HG02852 (cell line): Measurements from ENCODE around the gene LCAT.

Source experiments
- ATAC-seq: cut with Tn5 transposase; IDR thresholded peaks from one replicate; pipeline ENCODE4 v1.9.1; 2021; ENCODE audit warnings: mild to moderate bottlenecking, moderate library complexity; ENCODE audit not compliant: unreplicated experiment

The LCAT gene

DNA sequence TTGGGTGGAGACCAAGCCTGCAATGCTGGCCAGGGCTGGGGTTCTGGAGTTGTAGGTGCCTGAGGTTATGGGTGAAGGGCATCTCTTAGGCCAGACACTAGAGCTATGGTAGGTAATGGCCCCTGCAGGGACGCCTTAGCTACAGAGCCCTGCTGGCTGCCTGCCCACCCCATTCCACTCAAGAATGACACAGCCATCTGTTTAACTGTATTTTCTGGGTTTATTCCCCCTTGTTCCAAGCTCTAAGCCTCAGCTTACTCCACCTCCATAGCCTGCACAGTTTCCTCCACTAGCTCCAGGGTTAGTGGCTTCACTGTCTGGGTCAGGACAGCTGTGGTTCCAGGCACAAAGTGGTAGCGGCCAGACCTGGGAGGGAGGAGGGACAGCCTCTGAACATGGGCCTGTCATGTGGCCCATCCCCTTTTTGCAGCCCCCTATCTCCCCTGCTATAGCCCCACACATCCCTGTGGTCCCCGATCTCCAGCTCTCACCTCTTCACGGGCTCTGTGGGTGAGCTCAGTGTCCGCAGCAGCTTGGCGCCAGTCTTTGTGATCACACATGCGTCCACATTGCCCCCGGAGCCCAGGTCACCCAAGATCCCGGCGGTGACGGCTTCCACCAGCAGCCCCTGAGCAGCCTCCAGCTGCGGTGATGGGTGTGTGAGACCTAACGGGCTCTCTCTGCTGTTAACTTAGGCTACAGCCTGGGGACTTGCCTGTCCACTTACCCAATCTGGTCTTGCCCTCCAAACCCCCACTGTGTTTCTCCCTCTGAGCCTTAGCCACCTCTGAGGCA, 9.4 kb downstream of the LCAT start:
- no peak for ATAC-seq

DNA sequence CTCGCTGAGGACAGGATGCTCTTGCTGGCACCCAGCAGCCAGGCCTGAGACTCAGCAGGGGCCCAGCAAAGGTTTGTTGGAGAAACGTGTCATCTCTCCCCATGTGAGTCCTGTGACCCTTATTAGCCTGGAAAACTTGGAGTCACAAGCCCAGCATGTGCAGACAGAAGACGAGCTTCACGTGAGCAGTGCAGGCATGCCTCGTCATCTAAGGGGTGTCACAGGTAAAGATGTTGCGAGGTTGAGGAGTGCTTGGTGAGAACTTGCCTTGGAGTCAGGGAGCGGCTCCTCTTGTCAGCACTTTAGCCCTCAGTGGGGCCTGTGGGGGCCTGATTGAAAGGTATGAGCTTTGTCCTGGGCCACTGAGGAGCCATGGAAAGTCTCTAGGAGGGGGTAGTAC, 10.1 kb downstream of the LCAT start:
- ATAC-seq: no peak

DNA sequence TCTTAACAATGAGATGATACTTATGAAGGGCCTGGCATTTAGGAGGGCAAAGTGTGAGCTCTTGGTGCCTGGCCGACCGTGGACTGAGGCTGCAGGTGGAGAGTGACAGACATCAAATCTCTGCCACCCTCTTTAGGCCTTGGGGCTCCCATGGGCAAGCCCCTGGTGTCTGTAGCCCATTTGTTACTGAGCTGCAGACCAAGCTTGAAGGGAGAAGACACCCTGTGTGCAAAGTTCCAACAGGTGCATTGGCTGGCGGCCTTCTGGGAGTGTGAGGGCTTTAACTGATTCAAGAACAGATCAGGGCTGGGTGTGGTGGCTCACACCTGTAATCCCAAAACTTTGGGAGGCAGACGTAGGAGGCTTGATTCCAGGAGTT, 11.5 kb downstream of the LCAT start:
- ATAC-seq: no peak

- ATAC-seq: no peak
These were observed 12.0 kb downstream of the LCAT start, which contains the start of gene CTRL for GRCh38 chr16:67931712-67932461. Gene CTRL, minus strand, starts transcription at chr16:67931862. Its CDS starts 10 bp downstream, at chr16:67931852.

GRCh38 chr16:67930678-67931211, 13.2 kb downstream of the LCAT start:
- no peak for ATAC-seq

DNA sequence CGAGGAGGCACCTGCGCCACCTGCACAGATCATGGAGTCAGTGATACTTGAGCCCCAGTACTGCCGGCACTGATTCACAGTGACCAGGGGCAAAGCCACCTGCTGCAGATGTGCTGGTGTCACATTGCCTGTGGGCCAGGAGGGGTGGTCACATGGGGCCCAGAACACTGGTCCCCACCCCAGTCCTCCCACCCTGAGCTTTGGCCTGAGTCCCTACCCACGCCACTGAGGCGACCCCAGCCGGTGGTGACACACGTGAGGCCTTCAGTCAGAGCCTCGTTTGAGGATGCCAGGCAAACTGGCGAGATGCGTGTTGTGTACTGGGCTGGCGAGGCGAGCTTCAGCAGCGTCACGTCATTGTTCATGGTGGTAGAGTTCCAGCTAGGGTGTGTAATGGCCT, 13.7 kb downstream of the LCAT start:
- no peak for ATAC-seq

DNA sequence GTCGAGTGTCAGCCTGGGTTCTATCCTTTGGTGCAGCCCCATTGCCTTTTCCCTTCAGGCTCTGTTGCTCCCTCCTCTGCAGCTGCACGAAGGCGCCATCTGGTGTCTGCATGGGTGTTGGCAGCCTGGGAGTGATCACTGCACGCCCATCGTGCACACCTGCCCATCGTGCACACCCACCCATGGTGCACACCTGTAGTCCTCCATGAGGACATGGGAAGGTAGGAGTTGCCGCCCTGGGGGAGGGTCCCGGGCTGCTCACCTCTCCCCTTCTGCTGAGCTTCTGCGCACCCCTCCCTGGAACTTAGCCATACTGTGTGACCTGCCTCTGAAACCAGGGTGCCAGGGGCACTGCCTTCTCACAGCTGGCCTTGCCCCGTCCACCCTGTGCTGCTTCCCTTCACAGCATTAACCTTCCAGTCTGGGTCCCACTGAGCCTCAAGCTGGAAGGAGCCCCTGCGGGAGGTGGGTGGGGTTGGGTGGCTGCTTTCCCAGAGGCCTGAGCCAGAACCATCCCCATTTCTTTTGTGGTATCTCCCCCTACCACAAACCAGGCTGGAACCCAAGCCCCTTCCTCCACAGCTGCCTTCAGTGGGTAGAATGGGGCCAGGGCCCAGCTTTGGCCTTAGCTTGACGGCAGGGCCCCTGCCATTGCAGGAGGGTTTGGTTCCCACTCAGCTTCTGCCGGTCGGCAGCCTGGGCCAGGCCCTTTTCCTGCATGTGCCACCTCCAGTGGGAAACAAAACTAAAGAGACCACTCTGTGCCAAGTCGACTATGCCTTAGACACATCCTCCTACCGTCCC, 15.2 kb downstream of the LCAT start:
- no peak for ATAC-seq

- ATAC-seq: no peak
These were observed 15.8 kb downstream of the LCAT start for GRCh38 chr16:67928147-67928546.

- no peak for ATAC-seq
These were observed 16.6 kb downstream of the LCAT start for GRCh38 chr16:67927131-67927941.

- ATAC-seq: no peak
These were observed 17.7 kb downstream of the LCAT start for GRCh38 chr16:67926181-67926750.

DNA sequence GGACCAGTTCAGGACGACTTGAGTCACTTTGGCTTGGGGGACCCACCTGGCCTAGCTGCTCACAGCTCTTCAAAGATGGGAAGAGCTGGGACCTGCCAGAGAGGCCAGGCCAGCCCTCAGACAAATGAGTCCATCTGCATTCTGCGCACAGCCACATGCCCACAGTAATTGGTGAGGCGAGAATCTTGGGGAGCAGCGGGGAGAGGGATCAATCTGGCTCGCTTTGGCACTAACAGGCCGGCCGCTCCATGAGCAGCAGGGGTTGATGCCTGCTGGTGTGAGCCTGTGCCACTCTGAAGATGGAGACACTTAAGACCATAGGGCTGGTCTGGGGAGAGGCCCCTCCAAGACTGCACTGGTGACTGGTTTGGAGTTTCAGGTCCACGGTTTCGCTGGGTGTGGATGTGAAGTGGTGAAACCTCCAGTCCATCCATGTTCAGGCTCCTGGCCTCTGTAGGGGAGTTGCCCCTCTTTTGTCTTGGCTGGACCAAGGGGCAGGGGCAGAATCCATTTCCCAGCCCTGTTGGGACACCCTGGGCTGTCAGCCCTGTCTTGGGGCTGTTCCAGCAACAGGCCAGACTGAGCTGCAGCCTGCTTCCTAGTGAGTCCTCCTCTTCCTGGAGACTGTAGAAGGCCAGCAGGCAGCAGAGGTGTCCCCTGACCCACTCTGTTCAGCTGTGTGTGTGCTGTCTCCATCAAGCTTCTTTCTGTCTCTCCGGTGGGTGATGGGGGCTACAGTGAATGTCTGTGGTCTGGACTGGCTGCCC, 19.6 kb downstream of the LCAT start:
- ATAC-seq: no peak

- ATAC-seq: no peak
These were observed 20.4 kb downstream of the LCAT start for GRCh38 chr16:67923414-67924116.

DNA sequence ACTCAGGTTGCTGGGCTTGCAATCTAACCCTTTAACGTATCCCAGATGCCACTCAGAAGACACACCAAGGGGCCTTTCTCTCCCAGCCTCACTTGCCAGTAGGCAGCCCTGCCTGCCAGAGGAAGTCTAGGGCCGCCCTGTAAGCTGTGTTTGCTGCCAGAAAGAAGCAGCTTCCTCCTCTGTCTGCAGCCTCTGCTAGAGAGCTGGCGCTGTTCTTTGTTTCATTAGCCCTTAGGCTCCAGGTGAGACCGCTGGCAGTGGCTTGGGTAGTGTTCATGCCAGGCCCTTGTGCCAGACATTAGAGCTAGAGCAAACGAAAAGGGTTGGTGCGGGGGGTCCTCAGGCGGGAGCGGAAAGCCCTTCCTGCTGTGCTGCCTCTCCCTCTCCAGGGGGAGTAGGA, 21.2 kb downstream of the LCAT start:
- no peak for ATAC-seq

- no peak for ATAC-seq
These were observed 21.7 kb downstream of the LCAT start for GRCh38 chr16:67922221-67922620.

- ATAC-seq: no peak
These were observed 24.2 kb downstream of the LCAT start for GRCh38 chr16:67919622-67920221.

- ATAC-seq: no peak
These were observed 26.1 kb downstream of the LCAT start for GRCh38 chr16:67917852-67918236.

DNA sequence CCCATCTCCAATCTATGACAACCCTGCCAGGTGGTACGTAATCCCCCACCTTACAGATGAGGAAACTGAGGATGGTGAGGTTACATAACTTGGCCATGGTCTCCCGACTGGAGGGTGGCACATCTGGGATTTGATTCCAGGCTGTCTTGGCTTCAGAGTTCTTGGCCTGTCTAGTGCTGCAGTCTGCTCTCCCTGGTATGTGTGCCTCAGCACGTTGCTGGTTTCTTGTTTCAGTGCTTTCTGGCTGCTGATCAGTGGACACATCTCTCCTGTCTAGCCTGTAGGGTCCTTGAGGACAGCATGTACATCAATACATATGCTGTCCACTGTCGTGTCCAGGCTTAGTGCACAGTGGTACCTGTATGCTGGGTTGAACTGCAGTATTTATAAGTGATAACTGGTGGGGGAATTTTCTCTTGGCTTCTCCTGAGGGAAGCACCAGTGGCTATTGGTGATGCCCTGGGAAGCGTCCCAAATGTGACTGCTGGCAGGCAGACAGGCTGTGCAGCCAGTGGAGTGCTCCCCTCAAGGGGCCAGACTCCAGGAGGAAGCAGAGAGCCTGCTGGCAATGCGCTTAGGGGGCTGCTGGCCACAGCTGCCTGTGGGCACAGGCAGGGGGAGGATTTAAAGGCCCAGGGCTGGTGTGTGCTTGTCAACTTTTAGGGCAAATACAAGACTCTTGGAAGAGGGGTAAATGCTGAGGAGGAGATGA, 26.6 kb downstream of the LCAT start:
- no peak for ATAC-seq
